H9 (cell line): ENCODE measurements around the gene GLB1L3. TPM values are rescaled to one million over a fixed set of nuclear protein-coding genes. Genes with fewer than 3 reads are reported as not detected.

Source experiments
- DNase-seq: peaks from one replicate; pipeline ENCODE4 v3.0.0-alpha.2; 2017
- H2AFZ ChIP-seq: one replicate; pipeline ENCODE4 v1.6.1; 2013; ENCODE audit warnings: mild to moderate bottlenecking, low read length, control low read depth, moderate library complexity
- H2AK5ac ChIP-seq: 2 replicates; pipeline ENCODE4 v1.6.1; 2013; ENCODE audit warnings: low read length, control low read depth, mixed read lengths; ENCODE audit not compliant: insufficient read length
- H2BK120ac ChIP-seq: one replicate; pipeline ENCODE4 v1.6.1; 2013; ENCODE audit warnings: low read depth, mild to moderate bottlenecking, low read length, control low read depth, inconsistent platforms; ENCODE audit not compliant: poor library complexity, severe bottlenecking
- H2BK12ac ChIP-seq: 2 replicates; pipeline ENCODE4 v1.6.1; 2013; ENCODE audit warnings: low read length, control low read depth, mixed read lengths, low read depth; ENCODE audit not compliant: insufficient read length
- H2BK15ac ChIP-seq: 2 replicates; pipeline ENCODE4 v1.6.1; 2013; ENCODE audit warnings: low read depth, low read length, control low read depth
- H2BK20ac ChIP-seq: one replicate; pipeline ENCODE4 v1.6.1; 2013; ENCODE audit warnings: low read depth, mild to moderate bottlenecking, low read length, control low read depth, inconsistent platforms; ENCODE audit not compliant: poor library complexity, severe bottlenecking
- H2BK5ac ChIP-seq: 2 replicates; pipeline ENCODE4 v1.6.1; 2013; ENCODE audit warnings: low read length, control low read depth, mixed read lengths; ENCODE audit not compliant: insufficient read length
- H3K14ac ChIP-seq: 2 replicates; pipeline ENCODE4 v1.6.1; 2013; ENCODE audit warnings: low read length, control low read depth; ENCODE audit not compliant: insufficient read depth
- H3K18ac ChIP-seq: 2 replicates; pipeline ENCODE4 v1.6.1; 2013; ENCODE audit warnings: low read depth, mild to moderate bottlenecking, mixed read lengths, low read length, control low read depth; ENCODE audit not compliant: insufficient read length
- H3K23ac ChIP-seq: 2 replicates; pipeline ENCODE4 v1.6.1; 2013; ENCODE audit warnings: low read length, control low read depth, mixed read lengths, low read depth; ENCODE audit not compliant: insufficient read length
- H3K23me2 ChIP-seq: 2 replicates; pipeline ENCODE4 v1.6.1; 2013; ENCODE audit warnings: low read depth, mild to moderate bottlenecking, mixed read lengths, low read length, control low read depth; ENCODE audit not compliant: insufficient read length, poor library complexity, severe bottlenecking
- H3K27ac ChIP-seq: 2 replicates; pipeline ENCODE4 v1.5.1; 2013; ENCODE audit warnings: low read length, control low read depth, mixed read lengths, low read depth; ENCODE audit not compliant: insufficient read length
- H3K27me3 ChIP-seq: 2 replicates; pipeline ENCODE4 v1.6.1; 2013; ENCODE audit warnings: low read length, control low read depth, inconsistent platforms; ENCODE audit not compliant: insufficient read depth
- H3K4ac ChIP-seq: 2 replicates; pipeline ENCODE4 v1.6.1; 2013; ENCODE audit warnings: low read depth, mild to moderate bottlenecking, control low read depth, inconsistent platforms, low read length, moderate library complexity
- H3K4me1 ChIP-seq: 2 replicates; pipeline ENCODE4 v1.6.1; 2013; ENCODE audit warnings: low read length, control low read depth, inconsistent platforms; ENCODE audit not compliant: insufficient read depth
- H3K4me2 ChIP-seq: 2 replicates; pipeline ENCODE4 v1.6.1; 2013; ENCODE audit warnings: low read length, control low read depth, mixed read lengths; ENCODE audit not compliant: insufficient read length, insufficient read depth
- H3K56ac ChIP-seq: 2 replicates; pipeline ENCODE4 v1.6.1; 2013; ENCODE audit warnings: low read depth, mild to moderate bottlenecking, mixed read lengths, low read length, control low read depth; ENCODE audit not compliant: insufficient read length
- H3K79me1 ChIP-seq: 2 replicates; pipeline ENCODE4 v1.6.1; 2013; ENCODE audit warnings: low read depth, mild to moderate bottlenecking, moderate library complexity, low read length, control low read depth, inconsistent platforms; ENCODE audit not compliant: insufficient read depth, poor library complexity, severe bottlenecking
- H3K79me2 ChIP-seq: 2 replicates; pipeline ENCODE4 v1.6.1; 2013; ENCODE audit warnings: low read length, control low read depth, inconsistent platforms; ENCODE audit not compliant: insufficient read depth
- H3K9ac ChIP-seq: 2 replicates; pipeline ENCODE4 v1.6.1; 2013; ENCODE audit warnings: low read length, control low read depth, mixed read lengths; ENCODE audit not compliant: insufficient read length; ENCODE audit errors: extremely low read depth
- H3K9me3 ChIP-seq: one replicate; pipeline ENCODE4 v1.6.1; 2013; ENCODE audit warnings: low read depth, low read length, inconsistent platforms; ENCODE audit not compliant: control insufficient read depth
- H3T11ph ChIP-seq: one replicate; pipeline ENCODE4 v1.6.1; 2013; ENCODE audit warnings: mild to moderate bottlenecking, low read length, control low read depth, inconsistent platforms
- H4K20me1 ChIP-seq: one replicate; pipeline ENCODE4 v1.6.1; 2013; ENCODE audit not compliant: control insufficient read depth, insufficient read length, insufficient read depth
- H4K5ac ChIP-seq: 2 replicates; pipeline ENCODE4 v1.6.1; 2013; ENCODE audit warnings: low read depth, mild to moderate bottlenecking, mixed read lengths, low read length, control low read depth; ENCODE audit not compliant: insufficient read length
- H4K8ac ChIP-seq: replicated peaks from 2 replicates; pipeline ENCODE4 v1.6.1; 2013; ENCODE audit warnings: low read length, control low read depth, mixed read lengths, low read depth; ENCODE audit not compliant: insufficient read length
- H4K91ac ChIP-seq: 2 replicates; pipeline ENCODE4 v1.6.1; 2013; ENCODE audit warnings: low read depth, mild to moderate bottlenecking, moderate library complexity, mixed read lengths, low read length, control low read depth; ENCODE audit not compliant: insufficient read length
- H3K27ac Mint-ChIP-seq, 3 experiments: 2 replicates in 2 of 3; 3 replicates in 1 of 3; pipeline ENCODE4 v1.8.0; 2020 to 2021; ENCODE audit warnings: mixed read lengths in 3 of 3, mild to moderate bottlenecking in 1 of 3, moderate library complexity in 1 of 3
- H3K27me3 Mint-ChIP-seq: 2 replicates; pipeline ENCODE4 v1.8.0; 2021; ENCODE audit warnings: low read depth, mild to moderate bottlenecking, moderate library complexity, mixed read lengths
- H3K36me3 Mint-ChIP-seq, 3 experiments: 2 replicates in 2 of 3; 3 replicates in 1 of 3; pipeline ENCODE4 v1.8.0; 2020 to 2021; ENCODE audit warnings: low read depth in 3 of 3, mixed read lengths in 3 of 3; ENCODE audit not compliant: insufficient read depth in 1 of 3
- H3K4me1 Mint-ChIP-seq, 2 experiments: 2 replicates each; pipeline ENCODE4 v1.8.0; 2020; ENCODE audit warnings: mixed read lengths in 2 of 2
- H3K4me3 Mint-ChIP-seq, 2 experiments: 2 replicates in 1 of 2; 3 replicates in 1 of 2; pipeline ENCODE4 v1.8.0; 2020 to 2021; ENCODE audit warnings: mild to moderate bottlenecking in 2 of 2, mixed read lengths in 2 of 2, moderate library complexity in 1 of 2
- H3K9me3 Mint-ChIP-seq, 2 experiments: 2 replicates in 1 of 2; 3 replicates in 1 of 2; pipeline ENCODE4 v1.8.0; 2020; ENCODE audit warnings: mild to moderate bottlenecking in 2 of 2, mixed read lengths in 2 of 2, moderate library complexity in 1 of 2
- CTCF ChIP-seq: fragments of 200-600 bp; sonication (generic); conservative IDR thresholded peaks from 3 replicates; pipeline ENCODE4 v1.8.0; 2021; ENCODE audit warnings: antibody characterized with exemption, mild to moderate bottlenecking
- WGBS: extraction: QIAGEN DNeasy Blood & Tissue Kit; methylation state at CpG from one replicate; pipeline ENCODE4 v1.1.7; 2013; ENCODE audit warnings: missing lambda C conversion rate, low lambda C conversion rate, mixed read lengths; ENCODE audit not compliant: insufficient read length; ENCODE audit errors: extremely low coverage; 5-methylcytosine and 5-hydroxymethylcytosine counted together
- total RNA-seq: library from RNA; stranded (reverse); gene quantifications from 2 replicates; pipeline ENCODE4 v1.2.1, GENCODE V29; 2021

Gene GLB1L3
- total RNA-seq, 1 experiment from 2014 or later, result 11.2 TPM

GRCh38 chr11:134346101-134346975, 70.2 kb downstream of the GLB1L3 start:
- Histone ChIP-seq H3K18ac (no peak overlapping the region), H3K79me1 (no peaks in the 10 kb centered on the region), H3K9me3 (no peaks in the 10 kb centered on the region), H3K23me2 (no peaks in the 10 kb centered on the region), H2BK120ac (no peak overlapping the region), H3K27me3 (no peaks in the 10 kb centered on the region), H3K14ac (no peak overlapping the region), H4K20me1 (no peaks in the 10 kb centered on the region), H3K56ac (no peak overlapping the region), H3T11ph (no peak overlapping the region), H2AK5ac (no peak overlapping the region), H3K9ac (no peak overlapping the region), H2AFZ (no peak overlapping the region), H3K4me2 (no peak overlapping the region), H4K8ac (no peak overlapping the region), H3K79me2 (no peaks in the 10 kb centered on the region), H2BK15ac (no peak overlapping the region), H3K4me1 (peaks cover 7% of the 10 kb centered on the region; the same call in 1 of the 2 replicates), H4K91ac (no peak overlapping the region), H2BK12ac (no peak overlapping the region), H3K23ac (no peak overlapping the region), H3K27ac (no peak overlapping the region), H4K5ac (no peak overlapping the region), H3K4ac (no peak overlapping the region), H2BK20ac (no peak overlapping the region), H2BK5ac (no peak overlapping the region)
- no CpG with 5 or more reads among the region's 22 CpGs for WGBS
- no peak overlapping the region for H3K4me3 Mint-ChIP-seq
- no peaks in the 10 kb centered on the region; a peak in 1 of 7 replicates for H3K36me3 Mint-ChIP-seq
- DNase-seq, result peak; percentile 20
- TF ChIP-seq CTCF, result no peak
- no peak overlapping the region; a peak in 1 of 7 replicates for H3K27ac Mint-ChIP-seq
- H3K9me3 Mint-ChIP-seq, result no peaks in the 10 kb centered on the region
- H3K4me1 Mint-ChIP-seq, result peaks cover 11 to 12% of the 10 kb centered on the region in 2 experiments
- peaks cover 16% of the 10 kb centered on the region for H3K27me3 Mint-ChIP-seq
